Naive thymus-derived CD4-positive, alpha-beta T cell (primary cell): ENCODE data around the gene ACIN1. TPM values are rescaled to one million over a fixed set of nuclear protein-coding genes. Genes with fewer than 3 reads are reported as not detected.

Experiments
- ATAC-seq: fragments of 150-1000 bp; cut with Tn5 transposase; 2 replicates; pipeline ENCODE4 v1.10.0; 2021; ENCODE audit warnings: mild to moderate bottlenecking, moderate library complexity
- CTCF ChIA-PET: fragments of 350-600 bp; sonication (Branson Sonifier 250); formaldehyde crosslinking; loops from one replicate; lab custom pipeline; 2021; ENCODE audit warnings: antibody characterized with exemption; lab: Charles Lee
- POLR2A ChIA-PET: fragments of 350-600 bp; sonication (Branson Sonifier 250); formaldehyde crosslinking; loops from one replicate; lab custom pipeline; 2021; ENCODE audit warnings: antibody characterized with exemption, inconsistent platforms; lab: Charles Lee
- DNase-seq, 9 donors: peaks; one replicate each; pipeline versions ENCODE4 v3.0.0 to v3.0.0-alpha.2; 2020 to 2022; ENCODE audit warnings: mixed read lengths in 1 of 9
- H3K27ac ChIP-seq: one replicate; pipeline ENCODE4 v1.7.0; 2013; ENCODE audit warnings: mild to moderate bottlenecking, low read depth, low read length, moderate library complexity
- H3K27me3 ChIP-seq, 2 donors: one replicate each; pipeline ENCODE4 v1.7.0; 2013; ENCODE audit warnings: low read length in 2 of 2, mild to moderate bottlenecking in 2 of 2, moderate library complexity in 2 of 2; ENCODE audit not compliant: control insufficient read depth in 2 of 2, insufficient read depth in 2 of 2
- H3K36me3 ChIP-seq, 3 experiments: 1 replicate in 2 of 3; 2 replicates in 1 of 3; pipeline ENCODE4 v1.7.0; 2013; ENCODE audit warnings: low read length in 3 of 3, mild to moderate bottlenecking in 3 of 3, moderate library complexity in 1 of 3; ENCODE audit not compliant: insufficient read depth in 3 of 3, control insufficient read depth in 2 of 3
- H3K4me1 ChIP-seq, 2 donors: one replicate each; pipeline ENCODE4 v1.7.0; 2013; ENCODE audit warnings: low read length in 2 of 2, mild to moderate bottlenecking in 2 of 2, moderate library complexity in 1 of 2; ENCODE audit not compliant: control insufficient read depth in 2 of 2, insufficient read depth in 2 of 2
- H3K4me3 ChIP-seq: 2 replicates; pipeline ENCODE4 v1.7.0; 2013; ENCODE audit warnings: mild to moderate bottlenecking, low read length
- H3K9me3 ChIP-seq, 3 experiments: 1 replicate in 2 of 3; 2 replicates in 1 of 3; pipeline ENCODE4 v1.7.0; 2013; ENCODE audit warnings: low read length in 3 of 3; ENCODE audit not compliant: control insufficient read depth in 2 of 3
- H3K27ac Mint-ChIP-seq, 9 donors: one replicate each; pipeline ENCODE4 v1.8.0; 2020 to 2022; ENCODE audit warnings: mixed read lengths in 9 of 9, mild to moderate bottlenecking in 8 of 9, moderate library complexity in 5 of 9, inconsistent platforms in 2 of 9
- H3K27me3 Mint-ChIP-seq, 5 donors: one replicate each; pipeline ENCODE4 v1.8.0; 2021 to 2022; ENCODE audit warnings: mixed read lengths in 5 of 5, mild to moderate bottlenecking in 1 of 5
- H3K36me3 Mint-ChIP-seq, 5 donors: one replicate each; pipeline ENCODE4 v1.8.0; 2020 to 2022; ENCODE audit warnings: mixed read lengths in 5 of 5, mild to moderate bottlenecking in 3 of 5, inconsistent platforms in 1 of 5
- H3K4me1 Mint-ChIP-seq, 7 donors: one replicate each; pipeline ENCODE4 v1.8.0; 2020 to 2022; ENCODE audit warnings: mixed read lengths in 7 of 7, mild to moderate bottlenecking in 3 of 7, inconsistent platforms in 1 of 7
- H3K4me3 Mint-ChIP-seq, 10 donors: one replicate each; pipeline ENCODE4 v1.8.0; 2020 to 2022; ENCODE audit warnings: mild to moderate bottlenecking in 10 of 10, mixed read lengths in 10 of 10, moderate library complexity in 6 of 10, inconsistent platforms in 2 of 10
- H3K9me3 Mint-ChIP-seq, 11 donors: one replicate each; pipeline ENCODE4 v1.8.0; 2020 to 2022; ENCODE audit warnings: mixed read lengths in 11 of 11, mild to moderate bottlenecking in 4 of 11, inconsistent platforms in 1 of 11, moderate library complexity in 1 of 11
- intact Hi-C, 2 donors: fragments of 100-400 bp; cut with micrococcal nuclease; formaldehyde crosslinking; loops; one replicate each; pipeline ENCODE4 v1.15.1; 2023
- polyA plus RNA-seq, 2 donors: library from polyadenylated mRNA; unstranded; fragments of 300-500 nt; fragmentation: Illumina TruSeq; gene quantifications; one replicate each; pipeline ENCODE4 v1.2.3, GENCODE V29; 2021
- total RNA-seq, 6 experiments: library from RNA in 5 of 6; stranded (reverse) in 5 of 6; gene quantifications; 1 replicate in 5 of 6; 2 replicates in 1 of 6; pipeline ENCODE4 v1.2.3 and lab custom pipeline; 2021 to 2026

ACIN1 gene
- total and polyA plus RNA-seq, 7 experiments from 2014 or later, result 8.7 to 360 (median 241) TPM

- H3K27me3 Mint-ChIP-seq, result peaks cover 0 to 11% (median 0%) of the 10 kb centered on the region in 5 donors
- POLR2A ChIA-PET, result interaction anchor here (1.9 kb wide), 1 partner anchor 45 kb away, joined by 6 read pairs; no protein-coding TSS in a partner anchor
Measured at GRCh38 chr14:23052182-23052623, 42.7 kb downstream of the ACIN1 start.

DNA sequence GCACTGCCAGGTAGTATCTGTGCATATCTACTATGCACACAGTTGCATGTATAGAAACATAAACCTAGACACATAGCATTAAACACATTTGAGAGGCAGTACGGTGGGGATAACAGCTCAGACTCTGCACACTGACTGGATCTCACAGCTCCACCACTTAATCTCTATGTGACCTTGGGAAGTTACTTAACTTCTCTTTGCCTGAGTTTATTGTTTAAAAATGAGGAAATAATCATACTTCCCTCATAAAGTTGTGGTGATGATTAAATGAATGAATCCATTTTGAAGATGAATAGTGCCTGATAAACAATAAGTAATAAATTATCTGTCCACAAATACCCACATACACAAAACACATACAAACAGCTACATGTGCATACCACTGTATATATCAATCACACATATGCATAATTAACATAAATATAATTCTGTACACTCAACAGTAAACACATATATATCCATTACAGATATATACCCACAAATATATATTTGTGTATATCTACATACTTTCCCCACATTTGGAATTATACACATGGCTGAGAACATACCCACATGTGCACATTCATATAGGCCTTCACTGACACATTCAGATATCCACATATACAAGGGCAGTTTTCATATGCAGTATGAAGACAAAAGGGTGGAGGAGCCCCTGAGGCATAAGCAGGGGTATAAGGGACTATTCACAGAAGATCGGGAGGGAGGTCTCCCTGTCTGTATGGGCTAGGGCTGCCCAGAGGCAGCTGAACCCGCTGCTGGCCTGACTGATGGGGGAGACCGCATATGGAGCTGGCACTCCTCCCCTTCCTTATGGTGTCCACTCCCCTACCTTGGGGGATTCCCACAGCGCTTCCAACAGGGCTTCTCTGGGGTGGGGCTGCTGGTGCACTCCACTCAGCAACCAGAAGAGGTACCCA is 43.5 kb downstream of the ACIN1 start:
- no peaks in the 10 kb centered on the region for H3K9me3 ChIP-seq
- H3K27ac ChIP-seq, result no peak overlapping the region
- peaks cover 0 to 7% (median 0%) of the 10 kb centered on the region in 5 donors for H3K27me3 Mint-ChIP-seq
- H3K4me1 Mint-ChIP-seq, result peaks cover 4 to 15% (median 7%) of the 10 kb centered on the region in 7 donors
- H3K36me3 Mint-ChIP-seq, result peaks cover 0 to 4% (median 4%) of the 10 kb centered on the region in 5 donors
- DNase-seq, result no peak
- peaks cover 0 to 3% (median 0%) of the 10 kb centered on the region in 11 donors for H3K9me3 Mint-ChIP-seq
- H3K27me3 ChIP-seq, result no peaks in the 10 kb centered on the region
- no peak overlapping the region for H3K27ac Mint-ChIP-seq
- ChIA-PET POLR2A (interaction anchor here (0.8 to 1.9 kb wide), 2 partner anchors 44 to 71 kb away, joined by 3 to 6 read pairs; no protein-coding TSS in a partner anchor), CTCF (interaction anchor here (0.6 to 1.9 kb wide), 4 partner anchors 9 to 65 kb away, joined by 3 to 5 read pairs (median 4); no protein-coding TSS in a partner anchor)
- no peak for ATAC-seq
- H3K36me3 ChIP-seq, result no peaks in the 10 kb centered on the region
- H3K4me1 ChIP-seq, result peaks cover 2% of the 10 kb centered on the region in 2 donors
- H3K4me3 ChIP-seq, result no peak overlapping the region
- H3K4me3 Mint-ChIP-seq, result no peak overlapping the region
- intact Hi-C loops, result loop anchor here in 1 of 2 donors (10.0 kb wide), 1 partner anchor 227 kb away; the partner anchor contains the start of gene MRPL52

More at GRCh38 chr14:23052182-23052623, 42.7 kb downstream of the ACIN1 start:
- Histone ChIP-seq H3K4me3 (no peak overlapping the region), H3K9me3 (no peaks in the 10 kb centered on the region), H3K27ac (no peak overlapping the region), H3K36me3 (no peaks in the 10 kb centered on the region), H3K27me3 (no peaks in the 10 kb centered on the region), H3K4me1 (peaks cover 7 to 9% of the 10 kb centered on the region in 2 donors)
- CTCF ChIA-PET, result interaction anchor here (1.9 to 12.2 kb wide), 2 partner anchors 66 to 67 kb away, joined by 5 to 264 read pairs; partner anchors contain the start of gene AJUBA
- Mint-ChIP-seq H3K36me3 (peaks cover 0 to 4% (median 4%) of the 10 kb centered on the region in 5 donors), H3K9me3 (peaks cover 0 to 3% (median 0%) of the 10 kb centered on the region in 11 donors), H3K4me1 (peaks cover 8 to 21% (median 14%) of the 10 kb centered on the region in 7 donors), H3K4me3 (no peak overlapping the region), H3K27ac (no peak overlapping the region)
- DNase-seq (no peak), ATAC-seq (no peak)
- intact Hi-C loops, result loop anchor here in 1 of 2 donors (10.0 kb wide), 1 partner anchor 227 kb away; the partner anchor contains the start of gene MRPL52

- Histone ChIP-seq H3K27ac (no peak overlapping the region), H3K36me3 (no peaks in the 10 kb centered on the region), H3K9me3 (no peaks in the 10 kb centered on the region), H3K4me1 (no peaks in the 10 kb centered on the region), H3K4me3 (no peak overlapping the region), H3K27me3 (no peaks in the 10 kb centered on the region)
- Mint-ChIP-seq H3K4me3 (no peak overlapping the region), H3K27me3 (peaks cover 0 to 5% (median 0%) of the 10 kb centered on the region in 5 donors), H3K9me3 (peaks cover 0 to 3% (median 0%) of the 10 kb centered on the region in 11 donors), H3K4me1 (peaks cover 0 to 9% (median 0%) of the 10 kb centered on the region in 7 donors), H3K36me3 (peaks cover 0 to 4% (median 4%) of the 10 kb centered on the region in 5 donors), H3K27ac (no peak overlapping the region)
- CTCF ChIA-PET, result interaction anchor here (2.1 kb wide), 1 partner anchor 55 kb away, joined by 10 read pairs; no protein-coding TSS in a partner anchor
- intact Hi-C loops, result no loop called here
- POLR2A ChIA-PET, result interaction anchor here (0.6 to 1.0 kb wide), 2 partner anchors 10 to 18 kb away, joined by 3 read pairs; no protein-coding TSS in a partner anchor
- ATAC-seq (no peak), DNase-seq (no peak)
Measured at GRCh38 chr14:23049011-23049410, 45.9 kb downstream of the ACIN1 start.

DNA sequence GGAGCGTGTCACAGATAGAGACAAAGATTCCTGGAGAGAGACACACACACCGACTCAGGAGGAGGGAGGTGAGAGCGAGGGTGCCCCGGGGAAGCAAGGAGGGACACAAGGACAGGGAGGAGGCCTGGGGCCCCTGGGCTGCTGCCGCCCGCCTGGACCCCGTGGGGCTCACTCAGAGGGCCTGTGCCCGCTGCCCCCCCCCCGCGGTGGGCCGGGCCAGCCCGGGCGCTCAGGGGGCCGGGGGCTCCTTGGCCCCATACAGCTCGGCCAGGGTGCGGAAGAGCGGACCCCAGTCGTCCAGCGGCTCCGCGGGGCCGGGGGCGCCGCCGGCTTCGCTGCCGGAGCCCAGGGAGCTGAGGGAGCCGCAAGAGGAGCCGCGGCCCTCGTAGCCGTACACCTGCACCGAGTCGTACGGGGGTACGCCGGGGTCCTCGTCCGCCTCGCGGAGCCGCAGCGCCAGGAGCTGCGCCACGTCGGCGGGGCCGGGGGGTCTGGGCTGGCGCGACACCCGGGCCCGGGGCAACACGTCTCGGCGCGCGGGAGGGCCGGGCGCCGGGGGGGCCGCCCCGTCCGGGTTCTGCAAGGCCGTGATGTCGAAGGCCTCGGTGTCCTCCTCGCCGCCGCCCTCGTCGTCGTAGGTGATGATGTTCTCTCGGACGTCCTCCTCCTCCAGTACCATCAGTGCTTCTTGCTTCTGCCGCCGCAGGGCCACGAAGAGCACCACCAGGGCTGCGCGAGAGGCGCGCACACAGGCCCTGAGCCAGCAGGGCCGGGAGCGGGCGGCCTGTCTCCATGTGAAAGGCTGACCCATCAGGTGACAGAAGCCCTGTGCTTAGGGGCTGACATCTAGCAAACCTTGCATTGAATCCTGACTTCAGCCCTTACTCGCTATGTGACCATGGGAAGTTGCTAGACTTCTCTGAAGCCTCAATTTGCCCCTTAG is 46.9 kb downstream of the ACIN1 start:
- Mint-ChIP-seq H3K4me3 (no peak overlapping the region), H3K27ac (peak overlapping the region in 3 of 9 donors; percentile 29 to 65 (median 39)), H3K27me3 (peaks cover 0 to 5% (median 0%) of the 10 kb centered on the region in 5 donors), H3K9me3 (peaks cover 0 to 3% (median 0%) of the 10 kb centered on the region in 11 donors), H3K4me1 (peaks cover 0 to 9% (median 0%) of the 10 kb centered on the region in 7 donors), H3K36me3 (peaks cover 0 to 4% (median 4%) of the 10 kb centered on the region in 5 donors)
- H3K9me3 ChIP-seq, result no peaks in the 10 kb centered on the region
- H3K27me3 ChIP-seq, result no peaks in the 10 kb centered on the region
- intact Hi-C loops, result no loop called here
- no peaks in the 10 kb centered on the region for H3K36me3 ChIP-seq
- ATAC-seq, result no peak
- no peak overlapping the region for H3K4me3 ChIP-seq
- no peaks in the 10 kb centered on the region for H3K4me1 ChIP-seq
- DNase-seq, result no peak
- ChIA-PET CTCF (interaction anchor here (0.6 to 2.1 kb wide), 3 partner anchors 54 to 135 kb away, joined by 3 to 10 read pairs (median 3); no protein-coding TSS in a partner anchor), POLR2A (no interaction called here)
- no peak overlapping the region for H3K27ac ChIP-seq

DNA sequence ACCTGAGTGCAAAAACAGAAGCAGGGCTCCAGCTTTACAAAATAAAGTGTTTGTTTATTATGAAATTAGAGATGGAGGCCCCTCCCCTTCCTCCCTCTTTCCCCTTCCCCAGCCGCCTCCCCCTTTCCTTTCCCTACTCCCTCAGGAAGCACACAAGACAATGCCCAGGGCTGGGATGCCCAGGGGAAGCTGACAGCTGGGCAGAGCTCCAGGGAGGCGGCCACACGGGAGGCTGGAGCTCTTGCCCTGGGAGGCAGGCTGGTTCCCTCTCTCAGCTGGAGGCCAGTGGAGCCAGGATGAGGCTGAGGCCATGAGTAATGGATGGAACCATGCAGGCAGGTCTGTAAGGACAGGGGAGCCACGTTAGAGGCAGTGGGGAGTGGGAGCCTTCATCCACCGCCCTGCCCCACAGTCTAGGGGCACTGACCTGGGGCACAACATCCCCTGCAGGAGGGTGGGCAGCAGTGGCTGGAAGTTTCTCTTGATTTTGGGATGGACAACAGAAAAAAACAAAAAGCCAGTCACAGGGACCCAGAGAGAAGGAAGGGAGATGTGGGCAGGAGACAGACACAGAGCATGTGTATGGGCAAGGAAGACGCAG is 47.8 kb downstream of the ACIN1 start:
- H3K4me1 Mint-ChIP-seq, result peaks cover 0 to 9% (median 0%) of the 10 kb centered on the region in 7 donors
- no peak for DNase-seq
- Histone ChIP-seq H3K27me3 (no peaks in the 10 kb centered on the region), H3K27ac (no peak overlapping the region), H3K4me3 (no peak overlapping the region), H3K9me3 (no peaks in the 10 kb centered on the region), H3K36me3 (no peaks in the 10 kb centered on the region), H3K4me1 (no peaks in the 10 kb centered on the region)
- peak overlapping the region in 3 of 9 donors; percentile 29 to 65 (median 39) for H3K27ac Mint-ChIP-seq
- H3K36me3 Mint-ChIP-seq, result peaks cover 0 to 4% (median 4%) of the 10 kb centered on the region in 5 donors
- ATAC-seq, result no peak
- H3K4me3 Mint-ChIP-seq, result no peak overlapping the region
- peaks cover 0 to 5% (median 0%) of the 10 kb centered on the region in 5 donors for H3K27me3 Mint-ChIP-seq
- POLR2A ChIA-PET, result no interaction called here
- CTCF ChIA-PET, result interaction anchor here (1.0 kb wide), 1 partner anchor 136 kb away, joined by 3 read pairs; no protein-coding TSS in a partner anchor
- H3K9me3 Mint-ChIP-seq, result peaks cover 0 to 3% (median 0%) of the 10 kb centered on the region in 11 donors
- intact Hi-C loops, result no loop called here
